Brain microvascular endothelial cell (primary cell): ENCODE results near the gene DEFB129.
"Not testable (repeated sequence)": the region's sequence is repeated elsewhere in the genome, so short reads cannot be mapped to it uniquely, and the experiment has no call there.

Source experiments
- DNase-seq: peaks from one replicate; pipeline ENCODE4 v3.0.0-alpha.2; 2020
- H3K27ac ChIP-seq: fragments of 250-450 bp; sonication (Bioruptor Pico); 2 replicates; pipeline ENCODE4 v1.5.1; 2020; ENCODE audit warnings: mild to moderate bottlenecking, moderate library complexity
- H3K27me3 ChIP-seq: fragments of 250-450 bp; sonication (Bioruptor Pico); replicated peaks from 2 replicates; pipeline ENCODE4 v1.5.1; 2020; ENCODE audit warnings: mild to moderate bottlenecking
- H3K36me3 ChIP-seq: fragments of 250-450 bp; sonication (Bioruptor Pico); replicated peaks from 2 replicates; pipeline ENCODE4 v1.5.1; 2020; ENCODE audit warnings: mild to moderate bottlenecking
- H3K4me3 ChIP-seq: 2 replicates; pipeline ENCODE4 v1.5.1; 2011; ENCODE audit warnings: low read depth, mild to moderate bottlenecking, control low read depth, low read length, moderate library complexity
- in situ Hi-C: cut with HindIII; loops from 2 replicates; pipeline ENCODE4 v1.10.0; 2017; ENCODE audit warnings: low sequenced_read_pairs, low pct_ligation_motif_present
- TF ChIP-seq, protein P1 (sequence below): IDR thresholded peaks from 2 replicates; pipeline ENCODE4 v1.5.1; 2011; ENCODE audit warnings: low read depth, mild to moderate bottlenecking, moderate library complexity, low read length, control low read depth, inconsistent platforms; ENCODE audit errors: missing control alignments

Gene DEFB129

DNA sequence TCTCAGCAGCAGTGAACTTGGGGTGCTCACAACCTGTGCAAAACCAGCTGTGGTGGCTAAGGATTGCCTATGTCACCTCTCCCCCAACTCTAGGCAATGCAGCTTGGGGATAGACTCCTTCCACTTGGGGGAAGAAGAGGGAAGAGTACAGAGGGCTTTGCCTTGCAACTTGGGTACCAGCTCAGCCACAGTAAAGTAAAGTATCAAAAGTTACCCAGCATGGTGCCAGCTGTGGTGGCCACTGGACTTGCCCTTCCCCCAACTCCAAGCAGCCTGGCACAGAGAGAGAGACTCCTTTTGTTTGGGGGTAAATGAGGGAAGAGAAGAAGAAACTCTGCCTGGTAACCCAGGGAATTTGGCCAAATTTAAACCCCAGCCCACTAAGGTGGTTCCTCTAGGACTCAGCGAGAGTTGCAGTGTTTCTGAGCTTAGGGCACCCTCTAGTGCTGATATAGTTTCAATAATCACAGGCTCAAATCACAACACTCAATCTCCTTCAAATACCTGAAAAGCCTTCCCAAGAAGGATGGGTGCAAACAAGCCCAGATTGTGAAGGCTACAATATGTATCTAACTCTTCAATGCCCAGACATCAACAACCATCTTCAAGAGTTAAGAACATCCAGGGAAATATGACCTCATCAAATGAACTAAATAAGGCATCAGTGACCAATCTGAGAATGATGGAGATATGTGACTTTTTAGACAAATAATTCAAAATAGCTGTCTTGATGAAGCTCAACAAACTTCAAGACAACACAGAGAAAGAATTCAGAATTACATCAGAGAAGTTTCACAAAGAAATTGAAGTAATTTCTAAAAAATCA is 7.6 kb upstream of the DEFB129 start:
- Histone ChIP-seq H3K27ac (no peak overlapping the region), H3K27me3 (no peaks in the 10 kb centered on the region), H3K4me3 (no peak overlapping the region), H3K36me3 (no peaks in the 10 kb centered on the region)
- in situ Hi-C loops, result no loop called here
- DNase-seq, result peak; percentile 12
- TF ChIP-seq, protein P1, sequence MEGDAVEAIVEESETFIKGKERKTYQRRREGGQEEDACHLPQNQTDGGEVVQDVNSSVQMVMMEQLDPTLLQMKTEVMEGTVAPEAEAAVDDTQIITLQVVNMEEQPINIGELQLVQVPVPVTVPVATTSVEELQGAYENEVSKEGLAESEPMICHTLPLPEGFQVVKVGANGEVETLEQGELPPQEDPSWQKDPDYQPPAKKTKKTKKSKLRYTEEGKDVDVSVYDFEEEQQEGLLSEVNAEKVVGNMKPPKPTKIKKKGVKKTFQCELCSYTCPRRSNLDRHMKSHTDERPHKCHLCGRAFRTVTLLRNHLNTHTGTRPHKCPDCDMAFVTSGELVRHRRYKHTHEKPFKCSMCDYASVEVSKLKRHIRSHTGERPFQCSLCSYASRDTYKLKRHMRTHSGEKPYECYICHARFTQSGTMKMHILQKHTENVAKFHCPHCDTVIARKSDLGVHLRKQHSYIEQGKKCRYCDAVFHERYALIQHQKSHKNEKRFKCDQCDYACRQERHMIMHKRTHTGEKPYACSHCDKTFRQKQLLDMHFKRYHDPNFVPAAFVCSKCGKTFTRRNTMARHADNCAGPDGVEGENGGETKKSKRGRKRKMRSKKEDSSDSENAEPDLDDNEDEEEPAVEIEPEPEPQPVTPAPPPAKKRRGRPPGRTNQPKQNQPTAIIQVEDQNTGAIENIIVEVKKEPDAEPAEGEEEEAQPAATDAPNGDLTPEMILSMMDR, result peak; percentile 43

DNA sequence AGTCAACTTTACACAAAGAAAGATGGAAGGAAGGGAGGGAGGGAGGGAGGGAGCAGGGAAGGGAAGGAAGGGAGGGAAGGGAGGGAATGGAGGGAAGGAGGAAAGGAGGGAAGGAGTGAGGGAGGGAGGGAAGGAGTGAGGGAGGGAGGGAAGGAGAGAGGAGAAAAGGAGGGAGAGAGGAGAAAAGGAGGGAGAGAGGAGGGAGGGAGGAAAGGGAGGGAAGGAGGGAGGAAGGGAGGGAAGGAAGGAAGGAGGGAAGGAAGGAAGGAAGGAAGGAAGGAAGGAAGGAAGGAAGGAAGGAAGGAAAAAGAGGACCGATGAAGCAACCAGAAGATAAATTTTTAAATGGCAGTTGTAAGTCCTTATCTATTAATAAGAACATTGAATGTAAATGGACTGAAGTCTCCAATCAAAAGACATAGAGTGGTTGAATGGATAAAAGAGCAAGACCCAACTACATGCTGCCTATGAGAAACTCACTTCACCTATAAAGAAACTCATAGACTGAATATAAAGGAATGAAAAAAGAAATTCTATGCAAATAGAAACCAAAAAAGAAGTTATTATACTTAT is 5.7 kb upstream of the DEFB129 start:
- Histone ChIP-seq H3K4me3 (no peak overlapping the region), H3K36me3 (no peaks in the 10 kb centered on the region), H3K27me3 (no peaks in the 10 kb centered on the region), H3K27ac (no peak overlapping the region)
- in situ Hi-C loops, result no loop called here
- DNase-seq, result no peak
- TF ChIP-seq, protein P1, result no peak

DNA sequence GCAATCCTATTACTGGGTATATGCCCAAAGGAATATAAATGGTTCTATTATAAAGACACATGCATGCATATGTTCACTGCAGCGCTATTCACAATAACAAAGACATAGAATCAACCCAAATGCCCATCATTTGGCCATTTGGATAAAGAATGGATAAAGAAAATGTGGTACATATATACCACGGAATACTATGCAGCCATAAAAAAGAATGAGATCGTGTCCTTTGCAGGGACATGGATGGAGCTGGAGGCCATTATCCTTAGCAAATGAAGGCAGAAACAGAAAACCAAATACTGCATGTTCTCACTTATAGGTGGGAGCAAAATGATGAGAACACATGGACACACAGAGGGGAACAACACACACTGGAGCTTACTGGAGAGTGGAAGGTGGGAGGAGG is 1.2 kb upstream of the DEFB129 start:
- in situ Hi-C loops, H3K36me3 ChIP-seq, H3K27me3 ChIP-seq, H3K4me3 ChIP-seq, H3K27ac ChIP-seq, DNase-seq: not testable (repeated sequence)

DNA sequence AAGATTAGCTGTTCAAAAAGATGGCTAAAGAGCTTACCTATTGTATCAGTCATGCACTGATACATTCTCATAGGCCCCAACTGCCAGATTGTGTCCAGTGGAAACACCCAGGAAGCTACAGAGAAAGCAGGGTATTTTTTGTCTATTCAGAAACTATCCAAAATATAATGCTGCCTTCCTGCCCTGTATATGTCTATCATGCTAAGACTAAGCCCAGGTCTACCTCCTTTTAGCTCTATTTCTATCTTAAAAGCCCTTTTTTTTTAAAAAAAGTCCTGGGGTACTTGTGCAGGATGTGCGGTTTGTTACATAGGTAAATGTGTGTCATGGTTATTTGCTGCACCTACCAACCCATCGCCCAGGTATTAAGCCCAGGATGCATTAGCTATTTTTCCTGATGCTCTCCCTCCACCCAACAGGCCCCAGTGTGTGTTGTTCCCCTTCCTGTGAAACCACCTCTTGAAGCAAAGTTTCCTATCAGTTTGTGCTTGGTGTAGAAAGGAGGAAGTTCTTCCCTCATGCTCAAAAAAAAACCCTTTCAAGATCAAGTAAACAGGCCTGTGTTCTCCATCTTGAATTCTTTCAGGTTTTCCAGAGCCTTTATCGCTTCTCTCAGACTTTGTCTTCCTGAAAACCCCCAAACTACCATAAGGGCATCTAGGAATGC is 514 bp downstream of the DEFB129 start:
- in situ Hi-C loops, result no loop called here
- TF ChIP-seq, protein P1, result no peak
- DNase-seq, result no peak
- no peak overlapping the region for H3K4me3 ChIP-seq
- no peak overlapping the region for H3K27ac ChIP-seq
- no peaks in the 10 kb centered on the region for H3K27me3 ChIP-seq
- H3K36me3 ChIP-seq, result no peaks in the 10 kb centered on the region

DNA sequence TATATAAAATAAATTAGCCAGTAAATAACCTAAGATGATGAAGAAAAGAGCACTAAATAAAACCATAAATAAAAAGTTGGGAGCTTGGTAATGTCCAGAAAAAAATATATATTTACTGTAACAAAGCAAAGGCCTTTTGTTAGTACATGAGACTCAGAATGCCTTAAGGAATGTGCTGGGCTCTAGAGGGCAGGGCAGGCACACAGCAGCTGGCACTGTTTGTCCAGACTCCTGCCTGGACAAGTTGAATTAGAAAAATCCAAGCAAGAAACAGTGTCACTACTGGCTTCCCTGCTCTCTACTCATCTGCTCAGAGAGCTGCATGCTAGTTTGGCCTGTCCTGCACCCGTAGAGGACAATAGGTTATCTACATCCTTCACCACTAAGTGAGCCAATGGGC is 8.8 kb downstream of the DEFB129 start:
- Histone ChIP-seq H3K4me3 (no peak overlapping the region), H3K36me3 (no peaks in the 10 kb centered on the region), H3K27ac (no peak overlapping the region), H3K27me3 (no peaks in the 10 kb centered on the region)
- DNase-seq, result no peak
- TF ChIP-seq, protein P1, result peak; percentile 16
- in situ Hi-C loops, result no loop called here

DNA sequence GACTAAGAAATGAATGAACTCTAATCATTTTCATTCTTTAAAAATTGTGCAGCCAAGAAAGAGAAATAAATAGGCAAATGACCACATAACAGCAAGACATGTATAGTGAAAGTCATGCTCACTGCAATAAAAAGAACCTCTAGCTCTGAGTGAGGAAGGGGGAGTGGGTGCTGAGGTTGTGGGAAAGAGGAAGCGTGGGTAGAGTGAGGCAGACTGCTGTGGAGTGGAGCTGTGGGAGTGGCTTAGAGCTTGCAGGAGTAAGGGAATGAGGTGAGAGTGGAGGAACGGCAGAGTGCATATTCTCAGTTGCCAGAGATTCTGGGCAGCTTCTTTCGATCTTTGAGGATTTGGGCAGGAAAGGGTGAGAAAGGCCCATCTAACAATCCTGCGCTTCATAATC is 10.4 kb downstream of the DEFB129 start:
- in situ Hi-C loops, result no loop called here
- H3K27ac ChIP-seq, result no peak overlapping the region
- H3K36me3 ChIP-seq, result no peaks in the 10 kb centered on the region
- H3K27me3 ChIP-seq, result no peaks in the 10 kb centered on the region
- TF ChIP-seq, protein P1, result no peak
- no peak for DNase-seq
- H3K4me3 ChIP-seq, result no peak overlapping the region
